D721Med (cell line): Measurements from ENCODE around the gene CACNA2D2.

ENCODE experiments used
- DNase-seq: peaks from one replicate; pipeline ENCODE4 v3.0.0; 2011; ENCODE audit warnings: low spot score; ENCODE audit not compliant: insufficient read length
- FAIRE-seq: peaks from 2 replicates; lab custom pipeline; 2011; peaks lifted over from hg19 to GRCh38; lab: Jason Lieb, UNC
- CTCF ChIP-seq: IDR thresholded peaks from 2 replicates; pipeline ENCODE4 v1.5.1; 2012; ENCODE audit warnings: mild to moderate bottlenecking, control low read depth; ENCODE audit not compliant: insufficient read depth; ENCODE audit errors: missing control alignments

Gene CACNA2D2

GRCh38 chr3:50494126-50494525, 9.3 kb downstream of the CACNA2D2 start:
- TF ChIP-seq CTCF, result no peak
- FAIRE-seq, result no peak
- DNase-seq, result no peak

GRCh38 chr3:50493623-50494022, 9.8 kb downstream of the CACNA2D2 start:
- TF ChIP-seq CTCF, result no peak
- DNase-seq (no peak), FAIRE-seq (no peak)

- DNase-seq (no peak), FAIRE-seq (no peak)
- no peak for TF ChIP-seq CTCF
Measured at GRCh38 chr3:50493086-50493485, 10.3 kb downstream of the CACNA2D2 start.

- no peak for DNase-seq
- no peak for FAIRE-seq
- TF ChIP-seq CTCF, result no peak
Measured at GRCh38 chr3:50491023-50491422, 12.4 kb downstream of the CACNA2D2 start.

- no peak for TF ChIP-seq CTCF
- DNase-seq, result no peak
- FAIRE-seq, result no peak
Measured at GRCh38 chr3:50490424-50490823, 13.0 kb downstream of the CACNA2D2 start.

- no peak for DNase-seq
Measured at GRCh38 chr3:50487181-50487580, 16.3 kb downstream of the CACNA2D2 start.

GRCh38 chr3:50486219-50486888, 17.1 kb downstream of the CACNA2D2 start:
- TF ChIP-seq CTCF, result no peak
- FAIRE-seq (no peak), DNase-seq (no peak)

More at GRCh38 chr3:50487181-50487580, 16.3 kb downstream of the CACNA2D2 start:
- no peak for TF ChIP-seq CTCF
- FAIRE-seq, result no peak
